ENCODE data around the gene PHRF1. TPM values are rescaled to one million over a fixed set of nuclear protein-coding genes. Genes with fewer than 3 reads are reported as not detected.

PHRF1 gene
- total RNA-seq, 1 donor from 2014 or later: 25.4 TPM

DNA sequence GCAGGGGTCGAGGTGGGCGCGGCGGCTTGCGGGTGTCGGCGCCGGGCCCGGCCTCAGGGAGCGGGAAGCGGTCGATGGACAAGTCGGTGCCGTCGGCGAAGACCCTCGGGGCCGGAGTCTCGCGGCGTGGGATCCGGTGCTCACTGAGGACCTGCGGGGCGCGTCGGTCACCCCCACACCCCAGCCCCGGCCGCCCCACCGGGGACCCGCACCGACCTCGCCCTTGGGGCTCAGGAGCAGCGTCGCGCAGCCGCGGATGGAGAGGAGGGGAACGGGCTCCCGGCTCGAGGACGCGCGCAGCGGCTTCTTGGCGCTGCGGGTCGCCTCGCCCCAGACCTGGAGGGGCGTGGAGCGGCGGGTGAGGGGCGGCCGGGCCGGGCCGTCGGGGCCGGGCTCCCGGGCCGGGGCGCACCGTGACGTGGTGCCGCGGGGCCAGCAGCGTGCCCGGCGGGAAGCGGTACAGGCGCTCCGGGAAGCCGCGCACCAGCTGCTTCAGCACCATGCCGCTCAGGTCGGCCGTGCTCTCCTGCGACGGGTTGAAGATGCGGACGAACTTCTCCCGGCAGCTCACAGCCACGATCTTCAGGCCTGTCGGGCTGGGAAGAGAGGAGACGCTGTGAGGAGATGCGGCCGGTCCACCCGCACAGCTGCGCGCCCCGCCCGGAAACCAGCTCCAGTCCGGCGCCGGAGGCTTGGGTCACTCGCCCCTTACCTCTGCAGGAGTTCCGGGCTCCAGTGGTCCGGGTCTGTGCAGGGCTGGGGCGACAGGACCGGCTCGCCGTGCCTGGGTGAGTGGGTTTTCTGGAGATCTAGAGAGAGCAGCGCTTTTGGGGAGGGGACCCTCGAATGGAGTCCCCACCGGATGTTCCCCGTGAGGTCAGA is 20.2 kb upstream of the PHRF1 start:
- ATAC-seq (no peak), DNase-seq (ENCODE audit: low spot score) (no peak)

DNA sequence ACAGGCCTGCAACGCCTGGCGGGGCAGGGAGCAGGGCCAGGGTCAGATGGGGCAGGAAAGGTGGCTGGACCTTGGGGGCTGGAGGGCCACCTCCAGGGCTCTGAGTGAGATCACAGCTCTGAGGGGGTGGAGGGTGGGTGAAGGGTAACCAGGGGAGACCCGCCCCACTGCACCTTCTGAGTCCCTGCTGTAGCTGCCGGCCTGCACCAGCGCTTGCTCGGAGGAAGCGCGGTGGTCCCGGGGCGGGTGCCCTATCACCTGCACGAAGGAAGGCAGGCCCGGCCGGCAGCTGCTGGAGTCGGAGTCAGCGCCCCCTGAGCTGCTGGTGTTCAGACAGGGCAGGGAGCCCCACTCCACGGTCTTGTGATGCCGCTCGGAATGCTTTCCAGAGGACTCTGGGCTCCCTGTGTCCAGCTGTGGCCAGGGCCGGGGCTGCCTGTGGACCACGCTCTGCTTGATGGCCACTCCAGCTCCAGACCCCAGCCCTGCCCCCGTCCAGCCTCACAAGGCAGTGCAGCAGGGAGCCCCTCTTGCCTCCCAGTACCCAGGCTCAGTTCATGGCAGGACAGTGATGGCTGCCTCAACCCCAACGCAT is 19.5 kb upstream of the PHRF1 start:
- DNase-seq (ENCODE audit: low spot score): no peak
- no peak for ATAC-seq

DNA sequence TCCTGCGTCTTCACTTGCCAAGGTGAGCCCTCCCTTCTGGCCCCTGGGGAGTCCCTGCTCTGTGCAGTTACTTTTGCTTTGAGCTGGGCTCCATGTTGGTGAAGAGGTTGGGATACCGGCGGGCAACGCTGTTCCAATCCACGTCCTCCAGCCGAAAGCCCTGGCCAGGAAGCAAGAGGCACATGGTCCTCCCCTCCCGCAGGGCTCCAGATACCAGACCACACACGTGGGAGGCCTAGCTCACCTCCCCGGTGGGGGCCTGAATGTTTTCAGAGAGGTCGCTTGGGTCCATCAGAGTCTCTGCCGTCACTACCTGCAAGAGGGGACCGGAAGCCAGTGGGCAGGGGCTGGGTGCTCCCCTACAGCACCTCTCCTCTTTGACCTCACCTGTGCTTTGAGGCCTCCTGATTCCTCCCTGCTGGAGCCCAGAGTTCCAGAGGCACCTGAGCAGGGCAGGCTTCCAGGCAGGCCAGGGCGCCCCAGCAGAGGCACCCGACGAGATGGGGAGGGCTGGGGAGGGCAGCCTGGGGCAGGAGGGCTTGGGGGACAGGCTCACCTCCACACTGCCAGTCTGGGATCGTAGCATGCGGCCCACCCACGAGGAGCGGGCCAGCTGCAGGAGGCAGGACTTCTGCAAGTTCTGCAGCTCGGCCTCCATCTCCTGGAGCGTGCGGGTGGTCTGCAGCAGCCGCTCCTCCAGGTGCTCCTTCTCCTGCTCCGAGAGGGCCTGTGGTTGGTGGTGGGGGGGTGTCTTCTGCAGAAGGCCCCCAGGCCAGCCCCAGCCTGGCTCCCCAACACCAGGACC is 18.7 kb upstream of the PHRF1 start:
- DNase-seq (ENCODE audit: low spot score) (no peak), ATAC-seq (no peak)

GRCh38 chr11:558503-558902 is 17.8 kb upstream of the PHRF1 start:
- no peak for DNase-seq (ENCODE audit: low spot score)

GRCh38 chr11:559020-559620 is 17.1 kb upstream of the PHRF1 start:
- ATAC-seq (no peak), DNase-seq (ENCODE audit: low spot score) (no peak)

More at GRCh38 chr11:558503-558902, 17.8 kb upstream of the PHRF1 start:
- no peak for ATAC-seq

GRCh38 chr11:559712-560304 is 16.5 kb upstream of the PHRF1 start:
- peak; percentile 58 for ATAC-seq
- peak; percentile 85 for DNase-seq (ENCODE audit: low spot score)

- peak; percentile 80 for ATAC-seq
- peak; percentile 94 for DNase-seq (ENCODE audit: low spot score)
These were observed 15.7 kb upstream of the PHRF1 start, which contains the start of the genes LMNTD2 and RASSF7 for GRCh38 chr11:560305-561147. LMNTD2 (minus strand) TSS chr11:560738; CDS start chr11:560716, 22 bp downstream. RASSF7 (plus strand) TSS chr11:560970; CDS start chr11:561769, 799 bp downstream.

- DNase-seq (ENCODE audit: low spot score) (peak; percentile 90), ATAC-seq (peak; percentile 63)
These were observed 14.9 kb upstream of the PHRF1 start for GRCh38 chr11:561148-562003.

DNA sequence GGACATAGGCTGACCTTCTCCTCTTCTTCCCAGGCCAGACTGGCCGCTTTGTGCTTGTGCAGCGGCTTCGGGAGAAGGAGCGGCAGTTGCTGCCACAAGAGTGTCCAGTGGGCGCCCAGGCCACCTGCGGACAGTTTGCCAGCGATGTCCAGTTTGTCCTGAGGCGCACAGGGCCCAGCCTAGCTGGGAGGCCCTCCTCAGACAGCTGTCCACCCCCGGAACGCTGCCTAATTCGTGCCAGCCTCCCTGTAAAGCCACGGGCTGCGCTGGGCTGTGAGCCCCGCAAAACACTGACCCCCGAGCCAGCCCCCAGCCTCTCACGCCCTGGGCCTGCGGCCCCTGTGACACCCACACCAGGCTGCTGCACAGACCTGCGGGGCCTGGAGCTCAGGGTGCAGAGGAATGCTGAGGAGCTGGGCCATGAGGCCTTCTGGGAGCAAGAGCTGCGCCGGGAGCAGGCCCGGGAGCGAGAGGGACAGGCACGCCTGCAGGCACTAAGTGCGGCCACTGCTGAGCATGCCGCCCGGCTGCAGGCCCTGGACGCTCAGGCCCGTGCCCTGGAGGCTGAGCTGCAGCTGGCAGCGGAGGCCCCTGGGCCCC is 14.1 kb upstream of the PHRF1 start:
- DNase-seq (ENCODE audit: low spot score): no peak

DNA sequence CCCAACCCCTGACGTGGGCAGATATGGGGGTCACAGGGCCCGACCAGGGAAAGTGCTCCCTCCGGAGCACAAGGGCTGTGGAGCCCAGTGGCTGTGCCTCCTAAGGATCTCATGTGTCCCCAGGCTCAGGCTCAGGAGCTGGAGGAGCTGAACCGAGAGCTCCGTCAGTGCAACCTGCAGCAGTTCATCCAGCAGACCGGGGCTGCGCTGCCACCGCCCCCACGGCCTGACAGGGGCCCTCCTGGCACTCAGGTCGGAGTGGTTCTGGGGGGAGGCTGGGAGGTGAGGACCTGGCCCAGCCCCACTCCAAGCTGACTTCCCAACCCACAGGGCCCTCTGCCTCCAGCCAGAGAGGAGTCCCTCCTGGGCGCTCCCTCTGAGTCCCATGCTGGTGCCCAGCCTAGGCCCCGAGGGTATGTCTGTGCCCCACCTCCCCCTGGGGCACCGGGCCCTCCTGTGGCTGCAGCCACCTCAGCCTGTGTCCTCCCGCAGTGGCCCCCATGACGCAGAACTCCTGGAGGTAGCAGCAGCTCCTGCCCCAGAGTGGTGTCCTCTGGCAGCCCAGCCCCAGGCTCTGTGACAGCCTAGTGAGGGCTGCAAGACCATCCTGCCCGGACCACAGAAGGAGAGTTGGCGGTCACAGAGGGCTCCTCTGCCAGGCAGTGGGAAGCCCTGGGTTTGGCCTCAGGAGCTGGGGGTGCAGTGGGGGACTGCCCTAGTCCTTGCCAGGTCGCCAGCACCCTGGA is 13.0 kb upstream of the PHRF1 start:
- no peak for ATAC-seq
- DNase-seq (ENCODE audit: low spot score): no peak

More for the DNA sequence above, 14.1 kb upstream of the PHRF1 start:
- ATAC-seq: no peak

- DNase-seq (ENCODE audit: low spot score) (no peak), ATAC-seq (no peak)
These were observed 12.3 kb upstream of the PHRF1 start for GRCh38 chr11:563812-564578.

DNA sequence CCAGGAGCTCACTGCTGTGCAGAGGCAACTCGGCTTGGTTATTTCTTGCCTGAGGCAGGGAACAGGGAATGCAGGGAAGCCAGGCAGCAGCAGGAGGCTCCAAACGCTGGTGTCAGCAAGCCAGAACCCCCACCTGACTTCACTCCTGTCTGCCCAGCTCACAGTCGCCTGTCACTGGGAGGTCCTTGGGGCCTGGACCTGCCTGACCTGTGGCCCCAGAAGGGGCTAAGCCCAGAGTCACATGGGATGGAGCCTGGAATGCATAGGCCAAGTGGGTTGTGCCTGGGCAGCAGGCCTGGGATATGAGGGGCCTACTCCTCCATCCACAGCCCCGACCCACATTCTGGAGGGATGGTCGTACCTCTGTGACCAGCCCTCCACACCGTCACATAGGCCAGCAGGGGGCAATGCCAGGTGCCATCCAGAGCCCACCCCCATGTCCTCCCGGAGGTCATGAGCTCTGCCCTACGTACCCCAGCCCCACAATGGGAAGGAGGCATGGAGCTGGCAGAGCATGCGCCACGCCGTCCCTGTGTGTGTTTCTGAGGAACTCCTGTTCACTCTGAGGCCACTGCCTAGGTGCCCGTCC is 10.3 kb upstream of the PHRF1 start:
- DNase-seq (ENCODE audit: low spot score) (no peak), ATAC-seq (no peak)

- peak; percentile 17 for ATAC-seq
- DNase-seq (ENCODE audit: low spot score): no peak
These were observed 9.2 kb upstream of the PHRF1 start for GRCh38 chr11:567011-567628.

- ATAC-seq: no peak
These were observed 8.5 kb upstream of the PHRF1 start for GRCh38 chr11:567629-568292.

More at GRCh38 chr11:567629-568292, 8.5 kb upstream of the PHRF1 start:
- DNase-seq (ENCODE audit: low spot score): no peak
